Colon (tissue), 2 donors: ENCODE data around the gene CHST15.

ENCODE experiments used
- FAIRE-seq: peaks from 2 replicates; lab custom pipeline; 2012; peaks lifted over from hg19 to GRCh38; lab: Jason Lieb, UNC
- donor health status: control.
- donor health status: control.

CHST15 gene

GRCh38 chr10:124064676-124065075 lies 28.7 kb downstream of the CHST15 start:
- no peak for FAIRE-seq

- FAIRE-seq, result no peak
These were observed 29.4 kb downstream of the CHST15 start for GRCh38 chr10:124063750-124064603.

DNA sequence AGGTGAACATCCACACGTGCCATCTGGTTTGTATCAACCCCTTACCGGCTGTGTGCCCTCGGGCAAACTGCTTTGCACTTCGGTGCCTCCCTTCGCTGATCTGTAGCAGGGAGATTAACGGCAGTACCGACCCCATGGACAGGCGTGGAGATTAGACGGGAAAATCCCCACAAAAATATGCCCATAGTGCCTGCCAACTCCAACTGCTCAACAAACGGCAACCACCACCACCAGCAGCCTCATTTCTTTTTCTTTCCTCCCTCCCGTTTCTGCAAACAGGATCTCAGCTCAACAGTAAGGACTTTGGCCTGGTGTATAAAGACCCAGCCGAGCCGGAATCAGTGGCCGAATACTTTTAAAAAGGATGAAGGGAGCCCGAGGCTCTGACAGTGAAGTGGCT lies 31.0 kb downstream of the CHST15 start:
- no peak for FAIRE-seq

DNA sequence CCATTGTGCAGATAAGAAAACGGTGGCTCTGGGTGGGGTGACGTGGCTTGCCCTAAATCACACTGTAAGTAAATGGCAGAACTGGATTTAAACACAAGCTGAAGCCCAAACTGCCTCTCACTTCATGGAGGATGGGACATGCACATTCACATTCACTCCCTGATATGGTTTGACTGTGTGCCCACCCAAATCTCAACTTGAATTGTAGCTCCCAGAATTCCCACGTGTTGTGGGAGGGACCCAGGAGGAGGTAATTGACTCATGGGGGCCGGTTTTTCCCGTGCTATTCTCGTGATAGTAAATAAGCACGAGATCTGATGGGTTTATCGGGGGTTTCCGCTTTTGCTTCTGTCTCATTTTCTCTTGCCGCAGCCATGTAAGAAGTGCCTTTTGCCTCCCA lies 32.4 kb downstream of the CHST15 start:
- FAIRE-seq, result no peak

GRCh38 chr10:124060148-124060720 lies 33.2 kb downstream of the CHST15 start:
- FAIRE-seq, result no peak

GRCh38 chr10:124059551-124059950 lies 33.8 kb downstream of the CHST15 start:
- FAIRE-seq, result no peak

DNA sequence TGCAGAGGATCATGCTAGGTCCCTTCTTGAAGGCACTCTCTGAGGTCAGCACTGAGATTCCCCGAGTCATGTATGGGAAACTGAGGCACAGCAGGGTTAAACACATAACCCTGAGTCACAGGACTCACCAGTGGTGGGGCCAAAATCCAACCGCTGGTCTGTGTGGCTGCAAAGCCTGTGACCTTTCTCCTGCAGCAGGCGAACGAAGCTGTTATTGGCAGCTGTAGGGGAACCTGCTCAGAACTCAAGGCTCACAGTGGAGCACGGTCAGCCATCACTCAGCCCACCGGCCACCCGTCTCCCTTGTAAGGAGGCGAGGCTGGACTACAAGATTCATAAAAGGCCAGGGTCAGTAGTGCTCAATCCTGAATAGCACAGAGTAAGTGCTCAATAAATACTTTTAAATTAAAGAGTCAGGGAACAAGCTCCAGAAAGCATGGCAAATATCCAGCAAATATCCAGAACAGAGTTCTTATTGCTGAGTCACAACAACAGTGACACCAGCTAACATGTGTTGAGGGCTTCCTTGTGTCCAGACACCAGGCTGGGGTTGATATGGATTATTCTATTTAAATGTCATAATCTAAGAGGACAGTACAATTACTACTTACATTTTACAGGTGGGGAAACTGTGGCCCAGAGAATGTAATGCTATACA lies 34.9 kb downstream of the CHST15 start:
- FAIRE-seq, result no peak

DNA sequence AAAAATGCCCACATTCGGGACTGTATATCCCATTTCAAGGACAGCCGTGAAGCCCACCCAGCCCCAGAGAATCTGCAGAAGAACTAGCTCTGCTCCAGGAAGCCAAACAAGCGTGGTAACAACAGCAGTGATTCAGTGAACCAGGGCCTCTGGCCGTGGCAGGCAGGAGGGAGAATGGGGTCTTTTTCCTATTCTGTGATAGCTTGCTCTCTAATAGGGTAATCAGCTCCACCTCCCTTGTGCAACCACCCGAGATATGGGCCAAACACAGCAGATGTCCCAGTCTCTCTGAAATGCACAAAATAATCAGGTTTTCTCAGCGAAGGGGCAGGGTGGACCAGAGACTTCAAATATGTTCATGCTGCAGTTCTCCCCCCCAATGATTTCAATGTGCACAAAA lies 35.8 kb downstream of the CHST15 start:
- FAIRE-seq, result no peak

- no peak for FAIRE-seq
These were observed 36.9 kb downstream of the CHST15 start for GRCh38 chr10:124056337-124056980.

DNA sequence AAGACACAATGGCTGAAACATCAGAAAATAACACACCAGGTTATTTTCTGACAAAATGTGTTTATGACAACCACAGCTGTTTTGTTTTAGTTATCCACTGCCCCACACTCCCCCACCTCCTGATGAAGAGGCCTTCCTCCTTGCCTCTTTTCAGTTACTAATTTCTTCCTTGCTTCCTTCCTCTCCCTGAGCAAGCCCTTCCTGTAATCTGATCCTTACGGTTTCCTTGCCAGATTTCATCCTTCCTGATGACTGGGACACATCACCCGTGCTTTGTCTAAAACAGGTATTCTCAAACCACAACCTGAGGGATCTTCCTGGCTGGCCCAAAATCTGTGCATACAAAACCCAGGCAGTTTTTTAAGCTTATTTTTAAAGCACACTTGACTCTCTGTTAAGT lies 39.4 kb downstream of the CHST15 start:
- FAIRE-seq, result no peak

GRCh38 chr10:124052561-124052960 lies 40.8 kb downstream of the CHST15 start:
- no peak for FAIRE-seq

- no peak for FAIRE-seq
These were observed 43.1 kb downstream of the CHST15 start for GRCh38 chr10:124050021-124051015.

GRCh38 chr10:124049484-124049883 lies 43.9 kb downstream of the CHST15 start:
- FAIRE-seq, result no peak

DNA sequence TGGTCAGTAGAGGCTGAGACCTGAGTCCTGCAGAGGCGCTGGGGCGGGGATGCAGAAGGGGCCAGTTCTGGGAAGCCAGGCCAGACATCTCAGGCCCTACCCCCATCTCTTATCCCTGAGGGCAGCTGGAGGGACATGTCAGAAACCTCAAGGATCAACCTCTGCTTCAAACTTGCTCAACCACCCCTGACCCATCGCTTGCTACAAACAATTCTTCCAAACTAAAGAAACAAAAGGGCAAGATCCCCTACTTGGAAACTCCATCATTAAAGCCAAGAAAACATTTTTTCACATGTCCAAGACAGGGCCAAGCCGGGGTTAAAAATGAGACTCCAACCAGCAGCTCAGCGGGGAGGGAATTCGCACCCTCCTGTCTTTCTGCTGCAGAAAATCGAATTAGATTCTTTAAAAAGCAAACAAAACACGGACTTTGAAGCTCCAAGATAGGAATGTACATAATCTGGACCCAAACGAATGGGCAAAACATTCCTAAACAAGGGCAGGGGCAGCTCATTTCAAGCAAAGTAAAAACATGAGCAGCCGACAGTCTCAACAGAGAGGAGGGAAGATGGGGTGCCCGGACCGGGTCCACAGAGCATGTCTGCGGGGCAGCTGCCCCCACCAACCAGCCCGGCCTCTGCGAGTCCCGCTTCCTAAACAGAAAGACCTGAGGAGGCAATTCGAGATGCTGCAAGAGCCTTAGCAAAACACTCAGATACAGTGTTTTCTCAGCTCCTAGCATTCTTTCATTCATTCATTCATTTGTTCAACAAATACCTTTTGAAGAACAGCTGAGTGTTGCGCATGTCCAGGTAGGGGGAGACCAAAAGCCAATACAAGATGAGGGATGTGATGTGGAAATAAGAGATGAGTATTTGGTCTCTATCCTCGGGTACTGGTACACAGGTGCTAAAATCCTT lies 44.8 kb downstream of the CHST15 start:
- no peak for FAIRE-seq

DNA sequence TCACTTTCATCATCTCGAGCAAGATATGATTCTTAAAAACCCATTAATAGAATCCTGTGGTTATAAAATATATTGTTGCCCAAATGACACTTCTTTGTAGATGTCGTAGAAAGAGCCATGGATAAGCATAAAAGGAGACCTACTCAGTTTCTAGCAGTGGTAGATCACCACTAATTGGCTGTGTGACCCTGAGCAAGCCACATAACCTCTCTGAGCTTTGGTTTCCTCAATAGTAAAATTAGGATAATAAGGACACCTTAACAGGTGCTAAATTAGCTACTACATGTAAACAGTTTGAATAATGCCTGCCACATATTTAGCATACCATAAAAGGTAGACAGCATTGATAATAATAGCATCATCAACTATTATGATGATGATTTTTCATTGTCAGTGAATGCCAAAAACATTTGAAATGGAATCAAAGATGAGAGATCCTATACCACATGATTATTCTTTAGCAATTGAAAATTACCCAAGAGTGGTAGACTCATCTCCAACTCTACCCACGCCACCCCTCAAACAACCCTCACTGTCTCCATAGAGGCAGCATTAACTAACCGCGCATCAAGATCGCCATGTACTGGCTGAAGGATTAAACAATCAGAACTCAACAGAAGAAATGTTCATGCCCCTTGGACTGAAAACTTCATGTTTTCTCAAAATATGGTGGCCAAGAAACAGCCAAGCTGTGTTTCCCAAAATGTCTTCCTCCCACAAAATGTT lies 45.8 kb downstream of the CHST15 start:
- FAIRE-seq, result no peak

- FAIRE-seq, result no peak
These were observed 47.5 kb downstream of the CHST15 start for GRCh38 chr10:124045801-124046355.

- FAIRE-seq, result no peak
These were observed 48.1 kb downstream of the CHST15 start for GRCh38 chr10:124045276-124045675.

- no peak for FAIRE-seq
These were observed 49.1 kb downstream of the CHST15 start for GRCh38 chr10:124044143-124044862.
